Natural killer cell (primary cell): ENCODE results near the gene GBF1. TPM values are rescaled to one million over a fixed set of nuclear protein-coding genes. Genes with fewer than 3 reads are reported as not detected.
A peak's percentile ranks its signal among the peaks of the same experiment; 100 is the strongest.

Experiments used
- ATAC-seq, 3 donors: fragments of 150-1000 bp in 2 of 3; fragments of 200-7000 bp in 1 of 3; cut with Tn5 transposase; 1 replicate in 1 of 3; 2 replicates in 2 of 3; pipeline ENCODE4 v1.10.0; 2021; ENCODE audit warnings: mild to moderate bottlenecking in 2 of 3, moderate library complexity in 2 of 3
- DNase-seq, 2 donors: peaks; one replicate each; pipeline versions ENCODE4 v3.0.0 to v3.0.0-alpha.2; 2013 to 2021; ENCODE audit warnings: mixed read lengths in 1 of 2
- H3K27ac ChIP-seq: one replicate; pipeline ENCODE4 v1.5.1; 2013; ENCODE audit warnings: mild to moderate bottlenecking, low read length
- H3K27me3 ChIP-seq: one replicate; pipeline ENCODE4 v1.6.1; 2013; ENCODE audit warnings: low read length; ENCODE audit not compliant: control insufficient read depth, insufficient read depth
- H3K36me3 ChIP-seq: one replicate; pipeline ENCODE4 v1.6.1; 2013; ENCODE audit warnings: low read length; ENCODE audit not compliant: control insufficient read depth, insufficient read depth
- H3K4me1 ChIP-seq: one replicate; pipeline ENCODE4 v1.6.1; 2013; ENCODE audit warnings: low read length; ENCODE audit not compliant: control insufficient read depth, insufficient read depth
- H3K4me3 ChIP-seq: one replicate; pipeline ENCODE4 v1.5.1; 2013; ENCODE audit warnings: low read length
- H3K9me3 ChIP-seq: one replicate; pipeline ENCODE4 v1.6.1; 2013; ENCODE audit warnings: low read length; ENCODE audit not compliant: control insufficient read depth, insufficient read depth
- H3K27ac Mint-ChIP-seq, 2 donors: one replicate each; pipeline ENCODE4 v1.8.0; 2022; ENCODE audit warnings: mild to moderate bottlenecking in 2 of 2, mixed read lengths in 2 of 2, moderate library complexity in 1 of 2
- H3K27me3 Mint-ChIP-seq, 2 donors: one replicate each; pipeline ENCODE4 v1.8.0; 2022; ENCODE audit warnings: low read depth in 2 of 2, mixed read lengths in 2 of 2
- H3K36me3 Mint-ChIP-seq: one replicate; pipeline ENCODE4 v1.8.0; 2022; ENCODE audit warnings: mixed read lengths
- H3K4me1 Mint-ChIP-seq, 2 donors: one replicate each; pipeline ENCODE4 v1.8.0; 2022; ENCODE audit warnings: mixed read lengths in 2 of 2
- H3K4me3 Mint-ChIP-seq: one replicate; pipeline ENCODE4 v1.8.0; 2022; ENCODE audit warnings: mild to moderate bottlenecking, moderate library complexity, mixed read lengths
- H3K9me3 Mint-ChIP-seq, 2 donors: one replicate each; pipeline ENCODE4 v1.8.0; 2022; ENCODE audit warnings: mixed read lengths in 2 of 2
- WGBS: methylation state at CpG from one replicate; pipeline ENCODE4 v1.1.7; 2013; ENCODE audit warnings: missing lambda C conversion rate; ENCODE audit not compliant: insufficient coverage; 5-methylcytosine and 5-hydroxymethylcytosine counted together
- intact Hi-C: fragments of 100-400 bp; cut with micrococcal nuclease; formaldehyde crosslinking; loops from one replicate; pipeline ENCODE4 v1.14.2; 2022
- total RNA-seq, 4 donors: library from RNA; stranded (reverse); fragments of 120-200 nt in 1 of 4; gene quantifications; one replicate each; pipeline versions ENCODE4 v1.2.3 to v1.2.4, GENCODE V29; 2013 to 2022
- TF ChIP-seq, protein P1 (sequence below): fragments of 200-600 bp; IDR thresholded peaks from one replicate; pipeline ENCODE4 v1.8.0; 2022; ENCODE audit warnings: antibody characterized with exemption

GBF1 gene
- total RNA-seq, 3 donors from 2014 or later (not counting 1 experiment from before 2014, with no cell fraction given) = 48.2 to 52.5 (median 50.9) TPM

DNA sequence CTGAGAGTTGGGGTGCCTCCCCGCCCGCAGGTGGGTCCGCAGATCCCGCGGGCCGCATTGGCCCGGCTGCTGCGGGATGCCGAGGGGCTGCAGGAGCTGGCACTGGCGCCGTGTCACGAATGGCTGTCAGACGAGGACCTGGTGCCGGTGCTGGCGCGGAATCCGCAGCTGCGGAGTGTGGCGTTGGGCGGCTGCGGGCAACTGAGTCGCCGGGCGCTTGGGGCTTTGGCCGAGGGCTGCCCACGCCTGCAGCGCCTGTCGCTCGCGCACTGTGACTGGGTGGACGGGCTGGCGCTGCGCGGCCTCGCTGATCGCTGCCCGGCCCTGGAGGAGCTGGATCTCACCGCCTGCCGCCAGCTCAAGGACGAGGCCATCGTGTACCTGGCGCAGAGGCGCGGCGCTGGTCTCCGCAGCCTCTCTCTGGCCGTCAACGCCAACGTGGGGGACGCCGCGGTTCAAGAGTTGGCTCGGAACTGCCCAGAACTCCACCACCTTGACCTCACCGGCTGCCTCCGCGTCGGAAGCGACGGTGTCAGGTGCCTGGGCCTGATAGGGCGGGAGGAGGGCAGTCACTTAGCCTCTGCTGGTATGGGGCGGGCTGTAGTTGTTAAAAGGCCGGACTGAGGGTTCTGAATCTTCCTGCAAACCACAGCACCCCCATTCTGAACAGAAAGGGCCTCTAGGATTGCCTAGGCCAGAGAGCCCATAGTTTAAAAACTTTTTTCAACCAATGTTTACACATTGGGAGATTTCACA lies 176.6 kb downstream of the GBF1 start:
- peak overlapping the region; percentile 91 to 97 for H3K27ac Mint-ChIP-seq
- intact Hi-C loops = loop anchor here (1.0 kb wide), 2 partner anchors 10 to 28 kb away; partner anchors contain the start of gene CUEDC2

DNA sequence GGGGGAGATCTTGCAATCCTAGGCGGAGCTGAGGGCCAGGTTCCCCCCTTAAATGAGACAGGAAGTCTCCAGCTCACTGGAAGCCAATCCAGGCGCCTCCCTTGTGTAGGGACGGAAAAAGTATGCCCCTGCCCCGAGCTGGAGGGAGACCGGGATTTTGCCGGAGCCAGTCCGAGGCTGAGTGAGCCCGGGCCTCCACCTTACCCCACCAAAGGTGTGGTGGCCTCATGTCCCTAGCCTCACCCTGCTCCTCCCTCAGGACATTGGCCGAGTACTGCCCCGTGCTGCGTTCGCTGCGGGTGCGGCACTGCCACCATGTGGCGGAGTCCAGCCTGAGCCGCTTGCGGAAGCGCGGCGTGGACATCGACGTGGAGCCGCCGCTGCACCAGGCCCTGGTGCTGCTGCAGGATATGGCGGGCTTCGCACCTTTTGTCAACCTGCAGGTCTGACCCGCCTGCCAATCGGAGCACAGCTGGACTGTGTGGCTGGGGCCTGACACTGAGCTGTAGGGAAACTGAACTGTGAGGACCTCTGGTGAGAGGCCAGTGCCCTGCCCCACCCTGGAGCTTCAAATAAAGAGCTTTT lies 177.3 kb downstream of the GBF1 start:
- peaks cover 0 to 6% of the 10 kb centered on the region in 2 donors for H3K27me3 Mint-ChIP-seq
- peak overlapping the region; percentile 91 to 97 for H3K27ac Mint-ChIP-seq
- 23% methylated on average over 28 of the region's 28 CpGs for WGBS
- H3K4me3 Mint-ChIP-seq = peak overlapping the region; percentile 98
- intact Hi-C loops = no loop called here
- H3K4me1 ChIP-seq = peaks cover 39% of the 10 kb centered on the region
- no peaks in the 10 kb centered on the region for H3K9me3 ChIP-seq
- H3K27me3 ChIP-seq = peaks cover 9% of the 10 kb centered on the region
- peaks cover 23 to 45% of the 10 kb centered on the region in 2 donors for H3K4me1 Mint-ChIP-seq
- peak overlapping the region; percentile 83 for H3K4me3 ChIP-seq
- DNase-seq (peak; percentile 55 to 69), ATAC-seq (peak; percentile 25 to 52 (median 45))
- no peaks in the 10 kb centered on the region for H3K36me3 Mint-ChIP-seq
- H3K9me3 Mint-ChIP-seq = no peaks in the 10 kb centered on the region
- TF ChIP-seq, protein P1, sequence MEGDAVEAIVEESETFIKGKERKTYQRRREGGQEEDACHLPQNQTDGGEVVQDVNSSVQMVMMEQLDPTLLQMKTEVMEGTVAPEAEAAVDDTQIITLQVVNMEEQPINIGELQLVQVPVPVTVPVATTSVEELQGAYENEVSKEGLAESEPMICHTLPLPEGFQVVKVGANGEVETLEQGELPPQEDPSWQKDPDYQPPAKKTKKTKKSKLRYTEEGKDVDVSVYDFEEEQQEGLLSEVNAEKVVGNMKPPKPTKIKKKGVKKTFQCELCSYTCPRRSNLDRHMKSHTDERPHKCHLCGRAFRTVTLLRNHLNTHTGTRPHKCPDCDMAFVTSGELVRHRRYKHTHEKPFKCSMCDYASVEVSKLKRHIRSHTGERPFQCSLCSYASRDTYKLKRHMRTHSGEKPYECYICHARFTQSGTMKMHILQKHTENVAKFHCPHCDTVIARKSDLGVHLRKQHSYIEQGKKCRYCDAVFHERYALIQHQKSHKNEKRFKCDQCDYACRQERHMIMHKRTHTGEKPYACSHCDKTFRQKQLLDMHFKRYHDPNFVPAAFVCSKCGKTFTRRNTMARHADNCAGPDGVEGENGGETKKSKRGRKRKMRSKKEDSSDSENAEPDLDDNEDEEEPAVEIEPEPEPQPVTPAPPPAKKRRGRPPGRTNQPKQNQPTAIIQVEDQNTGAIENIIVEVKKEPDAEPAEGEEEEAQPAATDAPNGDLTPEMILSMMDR = peak; percentile 49
- H3K27ac ChIP-seq = peak overlapping the region; percentile 81
- H3K36me3 ChIP-seq = peaks cover 11% of the 10 kb centered on the region

More for the DNA sequence above, 176.6 kb downstream of the GBF1 start:
- no peaks in the 10 kb centered on the region for H3K9me3 ChIP-seq
- peaks cover 15% of the 10 kb centered on the region for H3K27me3 ChIP-seq
- WGBS = 2% methylated on average over 62 of the region's 62 CpGs
- peak overlapping the region; percentile 83 for H3K4me3 ChIP-seq
- Mint-ChIP-seq H3K4me1 (peaks cover 20 to 40% of the 10 kb centered on the region in 2 donors), H3K4me3 (peak overlapping the region; percentile 98), H3K27me3 (peaks cover 5 to 12% of the 10 kb centered on the region in 2 donors), H3K36me3 (no peaks in the 10 kb centered on the region), H3K9me3 (no peaks in the 10 kb centered on the region)
- DNase-seq (peak in 1 of 2 donors; percentile 58), ATAC-seq (peak; percentile 13 to 27 (median 22))
- H3K4me1 ChIP-seq = peaks cover 39% of the 10 kb centered on the region
- peak overlapping the region; percentile 81 for H3K27ac ChIP-seq
- TF ChIP-seq, protein P1 = no peak
- peaks cover 11% of the 10 kb centered on the region for H3K36me3 ChIP-seq

DNA sequence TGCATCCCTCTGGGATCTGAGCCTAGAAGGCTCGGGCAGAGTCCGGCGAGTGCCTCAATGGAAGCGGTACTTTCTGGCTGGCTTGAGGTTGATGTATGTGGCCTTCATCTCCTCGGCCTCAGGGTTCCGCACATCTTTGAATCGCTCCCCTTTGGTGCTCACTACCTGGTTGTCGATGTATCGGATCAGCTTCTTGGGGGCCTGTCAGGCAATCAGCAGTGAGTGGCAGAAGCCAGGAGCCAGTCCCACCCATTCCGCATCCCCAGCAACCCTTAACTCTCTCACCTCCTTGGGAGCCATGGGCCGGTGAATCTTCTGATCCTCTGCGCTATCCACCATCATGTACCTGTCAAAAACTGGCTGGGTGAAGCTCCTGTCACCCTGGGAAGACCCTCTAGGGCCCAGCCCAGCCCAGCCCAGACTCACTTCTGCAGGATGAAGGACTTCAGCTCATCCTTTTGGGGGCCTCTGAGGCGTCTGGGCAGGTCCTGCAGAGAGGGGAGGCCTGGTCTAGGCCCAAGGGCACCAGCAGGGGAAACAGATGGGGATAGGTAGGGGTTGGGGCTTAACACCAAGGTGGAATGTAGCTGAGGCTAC lies 178.1 kb downstream of the GBF1 start:
- H3K4me3 Mint-ChIP-seq = no peak overlapping the region

More for the DNA sequence above, 178.1 kb downstream of the GBF1 start:
- intact Hi-C loops = no loop called here
- ATAC-seq (no peak), DNase-seq (no peak)
- Histone ChIP-seq H3K36me3 (peaks cover 11% of the 10 kb centered on the region), H3K4me1 (peaks cover 39% of the 10 kb centered on the region), H3K9me3 (no peaks in the 10 kb centered on the region), H3K27ac (peak overlapping the region; percentile 81), H3K4me3 (no peak overlapping the region), H3K27me3 (peaks cover under 1% of the 10 kb centered on the region)
- WGBS = 96% methylated on average over 13 of the region's 13 CpGs
- Mint-ChIP-seq H3K9me3 (no peaks in the 10 kb centered on the region), H3K36me3 (no peaks in the 10 kb centered on the region), H3K27ac (peak overlapping the region; percentile 91 to 97), H3K4me1 (peaks cover 23 to 39% of the 10 kb centered on the region in 2 donors), H3K27me3 (no peaks in the 10 kb centered on the region)
- TF ChIP-seq, protein P1 = no peak
